HG03354 (cell line): ENCODE results near the gene TBC1D8.
A peak's percentile ranks its signal among the peaks of the same experiment; 100 is the strongest.

Source experiments
- ATAC-seq: cut with Tn5 transposase; IDR thresholded peaks from one replicate; pipeline ENCODE4 v1.9.1; 2021; ENCODE audit warnings: mild to moderate bottlenecking; ENCODE audit not compliant: unreplicated experiment, poor library complexity, severe bottlenecking

Gene TBC1D8

GRCh38 chr2:101040761-101041160, 110.4 kb downstream of the TBC1D8 start:
- no peak for ATAC-seq

DNA sequence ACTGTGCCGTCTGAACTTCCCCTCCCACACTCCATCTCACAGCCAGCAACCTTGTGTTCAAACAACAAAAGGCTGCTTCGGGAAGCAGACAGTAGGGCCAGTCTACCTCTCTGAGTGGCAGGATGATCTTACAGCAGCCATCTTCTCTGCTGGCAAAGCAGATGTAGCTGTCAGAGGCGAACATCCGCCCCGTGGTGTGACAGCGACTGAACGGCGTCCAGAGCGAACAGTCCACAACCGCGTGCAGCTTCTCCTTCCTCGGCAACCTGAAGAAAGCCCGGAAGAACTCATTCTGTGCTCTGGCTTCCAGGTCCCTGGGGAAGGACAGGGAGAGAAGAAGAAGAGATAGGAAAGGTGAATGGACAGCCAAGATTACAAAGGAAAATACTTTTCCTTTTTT, 111.1 kb downstream of the TBC1D8 start:
- no peak for ATAC-seq

- no peak for ATAC-seq
These were observed 112.5 kb downstream of the TBC1D8 start for GRCh38 chr2:101038455-101039255.

- ATAC-seq = no peak
These were observed 113.9 kb downstream of the TBC1D8 start for GRCh38 chr2:101037161-101037755.

DNA sequence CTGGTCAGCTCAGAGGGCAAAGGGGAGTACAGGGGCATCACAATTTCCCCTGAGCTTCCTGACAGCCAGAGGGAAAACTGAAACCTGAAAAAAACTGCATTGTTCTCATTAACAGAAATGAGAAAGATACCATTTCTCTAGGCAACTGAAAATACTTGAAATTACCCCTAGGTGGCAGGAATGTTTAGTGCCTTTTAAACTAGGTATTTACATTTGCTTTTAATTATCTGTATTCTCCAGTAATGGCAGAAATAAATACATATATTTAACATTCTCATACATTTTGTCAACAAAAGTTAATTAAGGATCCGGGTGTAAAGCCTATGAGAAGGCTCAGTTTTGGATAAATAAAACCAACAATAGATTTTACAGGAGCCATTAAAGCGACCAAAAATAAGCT, 114.6 kb downstream of the TBC1D8 start:
- no peak for ATAC-seq

DNA sequence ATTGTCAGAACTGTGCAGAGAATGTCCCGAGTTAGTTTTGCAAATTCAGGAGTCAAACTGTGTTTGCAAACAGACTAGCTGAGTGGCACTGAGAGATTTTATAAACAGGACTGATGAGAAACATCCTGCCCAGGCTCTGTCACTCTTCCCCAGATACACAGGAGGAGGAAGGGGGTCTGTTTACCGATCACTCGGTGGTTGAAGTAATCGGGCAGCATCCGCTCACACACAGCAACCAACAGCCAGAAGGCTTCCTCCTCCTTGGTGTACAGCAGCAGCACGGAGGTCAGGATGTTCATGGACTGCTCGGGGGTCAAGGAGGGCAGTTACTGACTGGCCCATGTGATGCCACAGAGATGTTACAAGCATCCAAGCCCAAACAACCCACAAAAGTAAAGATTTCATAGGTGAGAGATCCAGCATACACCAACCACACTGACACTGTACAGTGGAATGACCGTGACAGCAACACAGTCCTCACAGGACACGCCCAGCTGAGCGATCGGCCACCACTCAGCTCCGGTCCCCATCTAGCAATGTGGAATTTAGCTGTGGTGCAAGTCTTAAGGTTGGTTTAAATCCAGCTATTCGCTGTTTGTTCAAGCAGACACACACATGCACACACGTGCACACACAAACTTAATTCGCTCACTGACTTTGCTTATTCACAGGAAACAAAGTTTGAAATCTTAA, 119.0 kb downstream of the TBC1D8 start:
- no peak for ATAC-seq

GRCh38 chr2:101030866-101031554, 120.2 kb downstream of the TBC1D8 start:
- ATAC-seq = no peak

GRCh38 chr2:101027852-101028251, 123.3 kb downstream of the TBC1D8 start:
- no peak for ATAC-seq

DNA sequence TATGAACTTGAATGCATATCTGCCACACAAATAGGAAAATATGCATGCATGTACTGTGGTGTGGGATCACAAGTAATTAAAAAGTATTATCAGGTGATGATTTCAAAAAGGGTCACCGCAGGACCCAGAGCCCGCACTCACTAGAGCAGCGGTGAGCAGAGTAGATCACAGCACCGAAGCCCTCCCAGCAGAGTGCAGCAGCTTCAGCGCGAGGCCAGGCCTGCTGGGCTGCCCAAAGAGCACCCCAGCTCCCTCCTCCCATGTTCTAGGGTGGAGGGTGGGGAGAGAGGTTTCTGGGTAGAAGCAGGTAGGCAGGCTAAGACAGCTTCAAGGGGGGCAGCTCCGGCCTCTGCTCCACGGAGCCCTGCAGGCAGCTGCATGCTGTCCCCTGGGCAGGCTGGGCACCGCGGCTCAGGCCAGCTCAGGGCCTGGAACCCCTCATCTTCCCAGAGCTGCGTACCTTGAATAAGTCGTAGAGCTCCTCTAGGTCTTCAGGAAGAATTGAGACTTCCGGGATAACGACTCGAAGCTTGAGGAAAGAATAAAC, 124.2 kb downstream of the TBC1D8 start:
- no peak for ATAC-seq

DNA sequence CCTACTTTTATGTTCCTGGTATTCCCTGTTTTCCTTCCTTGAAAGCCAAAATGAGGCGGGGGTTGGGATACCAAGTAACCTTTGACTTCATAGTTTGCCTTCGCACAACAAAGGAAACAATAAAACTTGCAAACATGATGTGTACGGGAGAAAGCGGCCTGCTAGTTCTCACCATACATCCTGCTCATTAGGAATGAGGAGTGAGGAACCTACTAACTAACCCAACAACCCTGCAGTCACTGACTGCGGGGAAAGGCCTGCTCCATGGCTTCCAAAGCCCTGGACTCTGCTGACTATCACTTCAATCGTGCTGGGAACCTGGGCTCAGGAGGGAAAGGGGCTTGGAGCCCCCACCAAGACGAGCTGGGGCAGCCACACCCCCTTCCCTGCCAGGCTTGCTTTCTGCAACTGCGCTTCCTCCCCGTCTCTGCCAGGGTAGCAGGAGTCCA, 124.9 kb downstream of the TBC1D8 start:
- no peak for ATAC-seq

DNA sequence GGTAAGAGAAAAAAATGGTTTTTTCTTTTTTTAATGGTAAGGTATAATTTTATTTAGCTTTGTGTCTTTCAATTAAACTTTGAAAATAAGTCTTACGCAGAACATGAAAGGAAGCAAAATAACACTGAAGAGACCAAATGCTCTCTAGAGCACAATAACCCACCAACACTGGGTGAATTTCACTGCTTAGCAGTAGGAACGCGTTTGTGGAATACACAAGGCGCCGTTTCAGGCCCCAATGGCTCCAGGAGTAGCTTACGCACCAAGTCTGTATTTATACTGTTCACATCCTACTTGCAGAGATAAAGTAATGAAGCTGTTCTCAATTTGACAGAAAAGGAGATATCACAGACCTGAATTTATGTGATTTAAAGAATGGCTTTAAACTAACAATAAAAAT, 125.6 kb downstream of the TBC1D8 start:
- no peak for ATAC-seq

GRCh38 chr2:101023327-101024107, 127.7 kb downstream of the TBC1D8 start:
- no peak for ATAC-seq

- no peak for ATAC-seq
These were observed 129.0 kb downstream of the TBC1D8 start for GRCh38 chr2:101022221-101022620.

- ATAC-seq = no peak
These were observed 132.2 kb downstream of the TBC1D8 start for GRCh38 chr2:101018934-101019333.

DNA sequence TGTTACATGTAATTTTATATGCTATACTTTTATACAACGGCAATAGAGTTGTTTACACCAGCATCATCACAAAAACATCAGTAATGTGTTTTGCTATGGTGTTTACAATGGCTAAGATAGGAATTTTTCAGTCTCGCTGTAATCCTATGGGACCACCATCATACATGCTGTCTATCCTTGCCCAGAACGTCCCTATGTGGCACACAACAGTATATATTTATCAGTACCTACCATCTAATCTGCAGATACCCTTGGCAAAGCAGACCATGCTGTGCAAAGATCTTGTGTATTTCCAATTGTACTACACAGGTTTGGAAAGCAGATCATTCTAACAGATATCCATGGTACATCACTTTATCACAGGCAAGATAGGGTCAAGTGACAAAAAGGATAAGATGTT, 133.8 kb downstream of the TBC1D8 start:
- no peak for ATAC-seq

DNA sequence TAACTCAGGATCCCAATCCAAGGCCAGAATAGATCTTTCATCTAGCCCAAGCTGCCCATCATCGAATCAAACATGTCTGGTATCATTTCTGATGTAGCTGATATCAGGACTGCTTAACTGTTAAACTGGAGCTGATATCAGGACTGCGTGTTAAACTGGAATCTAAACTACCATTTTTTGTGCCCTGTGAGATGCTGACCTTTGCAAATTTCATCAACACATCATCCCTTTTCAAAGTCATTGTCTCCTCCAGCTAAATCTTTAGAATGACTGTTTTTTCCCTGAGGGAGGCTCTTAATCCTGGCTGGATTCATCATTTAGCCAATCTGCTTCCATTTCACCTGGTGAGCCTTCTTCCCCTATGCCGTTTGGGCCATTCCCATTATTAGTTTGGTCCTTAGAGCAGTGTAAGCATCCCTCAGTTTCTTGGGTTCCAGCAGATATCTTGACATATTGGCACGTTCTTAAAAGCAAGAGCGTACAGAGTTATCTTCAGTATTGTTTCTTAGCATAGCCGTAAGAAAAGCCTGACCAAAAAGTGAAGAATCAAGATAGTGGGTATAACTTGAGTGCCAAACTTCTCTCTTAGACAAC, 136.8 kb downstream of the TBC1D8 start:
- ATAC-seq = no peak

GRCh38 chr2:101012706-101013181, 138.4 kb downstream of the TBC1D8 start:
- ATAC-seq = no peak

DNA sequence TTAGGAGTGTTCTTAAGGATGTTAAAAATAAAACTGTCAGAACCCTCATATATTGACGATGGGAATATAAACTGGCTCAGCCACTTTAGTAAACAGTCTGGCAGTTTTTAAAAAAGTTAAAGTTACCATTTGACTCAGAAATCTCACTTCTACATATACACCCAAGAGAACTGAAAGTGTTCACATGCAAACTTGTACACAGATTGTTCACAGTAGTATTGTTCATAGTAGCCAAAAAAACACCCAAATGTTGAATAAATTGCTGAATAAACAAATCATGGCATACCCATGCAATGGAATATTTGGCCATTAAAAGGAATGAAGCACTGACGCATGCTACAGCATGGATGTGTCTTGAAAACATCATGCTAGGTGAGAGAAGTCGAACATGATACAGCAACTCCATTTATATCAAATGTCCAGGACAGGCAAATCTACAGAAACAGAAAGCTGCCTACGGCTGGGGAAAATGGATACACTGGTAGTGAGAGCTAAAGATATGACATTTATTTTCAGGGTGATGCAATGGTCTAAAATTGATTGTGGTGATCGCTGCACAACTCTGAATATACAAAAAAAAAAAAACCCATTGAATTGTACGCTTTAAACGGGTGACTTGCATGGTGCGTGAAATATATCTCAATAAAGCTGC, 139.0 kb downstream of the TBC1D8 start:
- ATAC-seq = peak; percentile 86
